ENCODE results near the gene TPST2.
A peak's percentile ranks its signal among the peaks of the same experiment; 100 is the strongest.
"Not testable (repeated sequence)": the region's sequence is repeated elsewhere in the genome, so short reads cannot be mapped to it uniquely, and the experiment has no call there.

The TPST2 gene

DNA sequence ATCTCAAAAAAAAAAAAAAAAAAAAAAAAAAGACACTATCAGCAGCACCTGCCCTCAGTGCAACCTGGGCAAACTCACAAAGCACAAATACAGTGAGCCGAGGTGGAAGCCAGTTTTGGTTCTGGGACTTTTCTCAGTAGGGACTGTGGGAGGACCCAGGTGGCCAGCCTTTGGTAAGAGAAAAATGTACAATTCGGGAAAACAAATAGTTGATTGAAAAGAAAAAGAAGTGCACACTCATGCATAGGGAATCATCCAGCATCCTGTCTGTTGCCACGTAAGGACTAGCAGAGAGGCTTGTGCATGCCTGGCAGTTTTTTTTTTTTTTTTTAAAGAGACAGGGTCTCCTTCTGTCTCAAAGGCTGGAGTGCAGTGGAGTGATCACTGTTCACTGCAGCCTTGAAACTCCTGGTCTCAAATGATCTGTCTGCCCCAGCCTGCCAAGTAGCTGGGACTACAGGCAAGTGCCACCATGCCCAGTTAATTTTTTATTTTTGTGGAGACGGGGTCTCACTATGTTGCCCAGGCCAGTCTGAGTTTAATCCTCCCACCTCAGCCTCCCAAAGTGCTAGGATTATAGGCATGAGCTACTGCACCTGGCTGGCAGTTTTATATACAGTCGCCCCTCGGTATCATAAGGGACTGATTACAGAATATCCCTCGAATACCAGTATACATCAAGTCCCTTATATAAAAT lies 36.7 kb downstream of the TPST2 start:
- DNase-seq, result no peak

DNA sequence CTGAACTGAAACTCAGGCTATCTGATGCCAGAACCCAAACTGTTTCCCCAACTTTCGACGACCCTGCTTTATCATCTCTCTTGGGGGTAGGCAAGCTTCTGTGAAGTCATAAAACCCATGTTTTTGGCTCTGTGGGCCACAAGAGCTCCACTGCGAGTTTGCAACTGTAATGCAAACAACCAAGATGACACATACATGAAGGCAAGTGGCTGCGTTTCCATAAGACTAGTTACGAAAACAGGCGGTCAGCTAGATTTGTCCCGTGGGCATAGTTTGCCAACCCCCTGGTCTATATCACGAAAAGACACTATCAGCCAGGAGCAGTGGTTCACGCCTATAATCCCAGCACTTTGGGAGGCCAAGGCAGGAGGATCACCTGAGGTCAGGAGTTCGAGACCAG lies 37.5 kb downstream of the TPST2 start:
- DNase-seq, result no peak

DNA sequence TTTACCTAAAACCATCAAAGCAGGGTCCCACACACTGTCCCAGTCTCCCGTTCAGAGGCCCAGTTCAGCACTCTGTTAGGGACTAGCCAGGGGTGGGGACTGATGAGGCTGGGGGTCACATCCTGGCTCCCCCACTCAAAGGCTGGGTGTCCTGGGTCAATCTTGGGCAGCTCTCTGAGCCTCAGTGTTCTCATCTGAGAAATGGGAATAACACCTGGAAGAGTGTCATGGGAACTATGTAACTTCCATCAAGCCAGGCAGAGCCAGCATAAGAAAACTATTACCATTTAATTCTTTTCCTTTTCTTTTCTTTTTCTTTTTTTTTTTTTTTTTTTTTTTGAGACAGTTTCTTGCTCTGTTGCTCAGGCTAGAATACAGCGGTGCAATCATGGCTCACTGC lies 38.4 kb downstream of the TPST2 start:
- no peak for DNase-seq

DNA sequence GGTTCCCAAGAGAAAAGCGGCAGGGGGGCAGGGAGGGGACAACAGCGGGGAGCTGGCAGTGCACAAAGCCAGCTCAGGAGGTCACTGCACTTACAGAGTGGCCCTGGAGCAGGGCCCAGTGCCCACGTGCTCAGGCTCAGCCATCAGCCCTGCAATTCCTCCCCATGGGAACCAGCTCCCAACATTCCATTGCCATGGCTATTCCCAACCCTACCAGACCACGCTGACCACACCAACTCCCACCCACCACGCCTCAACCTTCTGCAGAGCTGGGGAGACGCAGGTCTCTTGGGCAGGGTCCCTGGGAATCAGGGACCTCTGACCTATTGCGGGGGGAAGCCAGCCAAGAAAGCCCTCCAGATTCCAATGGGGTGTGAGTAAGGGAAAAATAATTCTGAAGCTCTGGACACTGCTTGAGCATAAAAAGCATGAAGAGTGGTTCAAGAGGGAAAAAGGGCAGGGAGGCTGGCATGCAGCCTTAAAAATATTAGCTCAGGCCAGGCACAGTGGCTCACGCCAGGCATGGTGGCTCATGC lies 39.4 kb downstream of the TPST2 start:
- DNase-seq, result no peak

DNA sequence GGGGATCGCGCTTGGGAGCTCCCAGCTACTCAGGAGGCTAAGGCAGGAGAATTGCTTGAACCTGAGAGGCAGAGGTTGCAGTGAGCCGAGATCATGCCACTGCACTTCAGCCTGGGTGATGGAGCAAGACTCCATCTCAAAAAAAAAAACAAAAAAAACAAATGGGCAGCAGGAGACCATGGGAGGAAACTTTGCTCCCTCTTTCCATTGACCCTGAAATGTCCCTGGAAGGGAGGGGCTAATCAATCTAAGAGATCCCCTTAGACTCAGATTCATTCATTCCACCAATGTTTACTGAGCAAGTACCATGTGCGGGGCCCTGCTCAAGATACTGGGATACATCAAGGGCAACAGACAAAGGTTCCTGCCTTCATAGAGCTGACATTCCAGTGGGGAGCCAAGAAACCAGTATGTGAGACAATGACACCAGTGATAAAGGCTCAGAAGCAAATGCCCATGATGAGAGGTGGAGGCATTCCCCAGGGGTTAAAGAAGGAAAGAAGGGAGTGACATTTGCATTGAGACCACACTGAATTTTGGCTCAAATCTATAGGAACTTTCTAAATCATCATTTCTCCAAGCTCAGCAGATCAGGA lies 39.9 kb downstream of the TPST2 start:
- no peak for DNase-seq

DNA sequence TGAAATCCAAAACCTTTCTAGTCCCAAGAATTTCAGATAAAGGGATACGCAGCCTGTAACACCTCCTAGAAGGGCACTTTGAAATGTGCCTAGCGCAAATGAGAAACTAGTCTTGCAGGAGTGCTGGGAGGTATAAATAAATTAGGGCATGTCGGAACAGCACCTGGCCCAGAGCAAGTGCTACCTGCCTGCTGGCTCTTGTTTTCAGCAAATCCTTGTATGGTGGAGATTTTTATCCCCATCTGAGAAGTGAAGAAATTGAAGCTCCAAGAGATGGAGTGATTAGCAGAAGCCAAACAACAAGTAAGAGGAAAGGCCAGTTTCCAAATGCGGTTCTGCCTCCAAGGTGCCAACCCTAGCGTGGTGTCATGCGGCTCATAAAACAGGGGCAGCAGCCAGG lies 40.9 kb downstream of the TPST2 start:
- DNase-seq, result no peak

DNA sequence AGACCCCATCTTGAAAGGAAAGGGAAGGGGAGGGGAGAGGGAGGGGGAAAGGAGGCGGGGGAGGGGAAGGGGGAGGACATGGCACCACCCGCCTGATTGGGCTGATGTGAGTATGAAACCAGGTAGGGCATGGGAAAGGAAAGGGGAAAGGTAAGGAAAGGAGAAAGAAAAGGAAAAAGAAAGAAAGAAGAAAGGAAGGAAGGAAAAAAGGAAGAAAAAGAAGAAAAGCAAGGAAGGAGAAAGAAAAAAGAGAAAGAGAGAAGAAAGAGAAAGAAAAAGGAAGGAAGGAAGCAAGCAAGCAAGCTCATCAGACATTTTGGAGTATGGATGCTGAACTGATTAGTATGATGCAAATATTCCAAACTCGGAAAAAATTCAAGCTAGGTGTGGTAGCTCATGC lies 41.6 kb downstream of the TPST2 start:
- DNase-seq, result no peak

DNA sequence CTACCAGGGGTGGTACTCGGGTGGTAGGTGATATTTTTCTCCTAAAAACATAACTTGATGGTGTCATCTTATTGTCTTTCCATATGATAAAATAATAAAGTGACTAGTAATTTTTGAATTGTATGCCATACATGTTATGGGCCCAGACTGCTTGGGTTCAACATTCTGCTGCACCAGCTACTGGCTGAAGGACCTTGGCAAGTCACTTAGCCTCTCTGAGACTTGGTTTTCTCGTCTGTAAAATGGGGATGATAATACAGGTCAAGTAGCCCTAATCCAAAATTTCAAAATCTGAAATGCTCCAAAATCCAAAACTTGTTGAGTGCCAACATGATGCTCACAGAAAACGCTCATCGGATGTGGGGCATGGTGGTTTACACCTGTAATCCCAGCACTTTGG lies 42.1 kb downstream of the TPST2 start:
- no peak for DNase-seq

DNA sequence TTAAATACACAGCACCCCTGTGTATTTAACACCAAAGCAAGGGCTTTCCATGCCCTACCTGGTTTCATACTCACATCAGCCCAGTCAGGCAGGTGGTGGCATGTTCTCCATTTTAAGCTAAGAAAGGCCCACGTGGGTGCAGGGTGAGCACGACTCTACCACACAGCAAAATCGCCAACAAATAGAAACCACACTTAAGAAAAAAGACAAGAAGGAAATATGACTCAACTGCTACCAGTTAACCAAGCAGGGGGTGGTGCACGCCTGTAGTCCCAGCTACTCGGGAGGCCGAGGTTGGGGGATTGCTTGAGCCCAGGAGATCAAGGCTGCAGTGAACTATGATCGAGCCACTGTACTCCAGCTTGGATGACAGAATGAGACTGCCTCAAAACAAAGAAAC lies 42.5 kb downstream of the TPST2 start:
- peak; percentile 22 to 34 for DNase-seq

DNA sequence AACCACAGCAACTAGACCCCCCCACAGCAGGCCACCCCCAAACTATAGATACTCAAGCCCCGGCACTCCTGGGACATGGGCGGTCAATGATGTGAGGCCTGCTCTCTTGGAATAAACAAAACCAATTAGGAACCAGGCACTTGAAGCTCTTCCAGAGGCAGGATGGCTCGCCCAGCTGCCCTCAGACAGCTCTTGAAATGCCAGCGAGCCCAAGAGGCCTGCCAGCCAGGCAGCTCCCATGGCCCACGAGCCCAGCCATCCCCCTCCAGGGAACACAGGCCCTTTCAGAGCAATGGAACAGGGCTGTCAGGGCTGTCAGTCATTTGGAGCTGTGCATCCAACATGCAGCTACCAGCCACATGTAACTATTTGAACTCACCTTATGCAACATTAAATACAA lies 43.6 kb downstream of the TPST2 start:
- no peak for DNase-seq

DNA sequence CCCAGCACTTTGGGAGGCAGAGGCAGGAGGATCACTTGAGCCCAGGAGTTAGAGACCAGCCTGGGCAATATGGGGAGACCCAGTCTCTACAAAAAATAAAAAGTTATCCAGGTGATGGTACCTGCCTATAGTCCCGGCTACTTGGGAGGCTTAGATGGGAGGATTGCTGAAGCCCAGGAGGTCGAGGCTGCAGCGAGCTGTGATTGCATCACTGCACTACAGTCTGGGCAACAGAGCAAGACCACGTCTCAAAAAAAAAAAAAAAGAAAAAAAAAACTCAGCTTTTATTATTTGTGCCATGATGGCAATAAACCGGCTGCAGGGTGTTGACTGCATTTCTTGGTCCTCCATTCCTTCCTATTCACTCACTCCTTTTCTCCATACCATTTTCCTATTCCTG lies 44.1 kb downstream of the TPST2 start:
- DNase-seq, result no peak

DNA sequence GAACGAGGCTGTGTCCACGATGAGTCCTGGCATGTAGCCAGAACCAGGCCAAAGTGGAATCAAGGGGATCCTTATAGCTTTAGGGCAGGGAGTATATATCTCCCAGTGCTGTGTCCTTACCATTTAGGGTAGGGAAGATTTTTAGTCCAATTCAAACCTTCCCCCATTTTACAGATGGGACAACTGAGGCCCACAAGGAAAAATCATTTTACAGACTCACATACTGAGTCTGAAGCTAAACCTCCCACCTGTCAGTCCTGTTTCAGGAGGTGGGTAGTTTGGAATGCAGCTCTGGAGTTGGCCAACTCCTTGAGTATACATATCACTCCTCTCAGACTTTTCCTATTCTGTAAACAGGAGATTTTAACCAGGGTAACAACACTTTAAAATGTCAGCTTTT lies 44.5 kb downstream of the TPST2 start:
- DNase-seq, result no peak

DNA sequence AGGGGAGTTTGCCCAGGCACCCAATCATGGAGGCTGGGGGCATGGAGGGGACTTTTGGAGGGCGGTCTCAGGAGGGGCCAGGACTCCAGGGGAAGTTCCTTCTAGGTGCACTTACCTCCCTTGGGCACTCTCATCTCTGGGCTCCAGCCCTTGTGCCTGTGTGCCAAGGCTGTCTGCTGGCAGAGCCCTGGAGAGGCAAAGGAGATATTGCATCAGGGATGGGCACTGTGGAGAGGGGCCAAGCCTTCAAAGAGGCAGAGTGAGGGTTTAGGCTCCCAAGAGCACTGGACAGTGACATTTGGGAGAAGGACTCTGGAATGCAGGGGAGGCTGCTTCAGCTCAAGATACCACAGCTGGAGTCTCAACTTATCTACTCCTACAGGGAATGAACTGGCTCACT lies 45.4 kb downstream of the TPST2 start:
- DNase-seq, result no peak

DNA sequence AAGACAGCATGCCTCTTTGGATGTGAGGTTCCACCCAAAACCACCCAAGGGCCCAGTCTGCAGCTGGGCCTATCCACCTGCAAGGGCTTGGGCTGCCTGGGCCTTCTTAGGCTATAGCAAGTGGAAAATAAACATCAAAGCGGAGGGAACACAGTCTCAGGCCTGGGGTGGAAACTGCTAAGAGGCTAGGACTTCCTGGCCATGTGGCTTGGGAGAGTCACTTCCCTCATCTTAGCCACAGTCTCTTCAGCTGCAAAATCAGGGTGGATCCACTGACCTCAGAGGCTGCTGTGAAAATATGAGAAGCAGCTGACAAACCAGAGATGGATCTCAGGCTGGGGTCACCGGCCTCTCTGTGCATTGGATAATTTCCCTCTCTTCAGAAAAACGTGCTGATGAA lies 47.1 kb downstream of the TPST2 start:
- DNase-seq, result no peak

DNA sequence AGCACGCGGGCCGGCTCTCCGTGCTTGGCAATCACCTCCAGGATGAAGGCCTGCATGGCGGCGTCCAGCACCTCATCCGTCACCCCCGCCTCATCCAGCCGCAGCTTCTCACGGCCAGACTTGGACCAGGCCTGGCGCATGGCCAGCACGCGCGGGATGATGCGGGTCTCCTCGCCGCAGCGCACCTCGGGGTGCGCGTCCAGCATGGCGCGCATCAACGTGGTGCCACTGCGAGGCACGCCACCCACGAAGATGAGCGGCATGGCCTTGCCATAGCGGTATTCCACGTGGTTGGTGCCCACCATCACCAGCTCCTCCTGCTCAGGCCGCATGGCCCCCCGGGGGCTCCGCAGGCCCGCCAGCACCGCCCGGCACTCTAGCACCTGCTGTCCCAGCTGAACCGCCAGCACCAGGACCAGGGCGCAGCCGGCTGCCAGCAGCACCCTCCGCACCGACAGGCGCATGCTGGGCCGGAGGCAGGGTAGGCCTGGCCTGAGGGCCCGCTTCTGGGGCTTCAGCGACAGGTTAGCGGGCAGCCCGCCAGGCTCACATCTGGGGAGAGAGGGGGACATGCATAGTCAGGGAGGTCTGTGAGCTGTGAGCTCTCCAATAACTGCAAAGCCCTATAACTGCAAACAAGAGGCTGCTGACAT lies 48.6 kb downstream of the TPST2 start:
- no peak for DNase-seq

DNA sequence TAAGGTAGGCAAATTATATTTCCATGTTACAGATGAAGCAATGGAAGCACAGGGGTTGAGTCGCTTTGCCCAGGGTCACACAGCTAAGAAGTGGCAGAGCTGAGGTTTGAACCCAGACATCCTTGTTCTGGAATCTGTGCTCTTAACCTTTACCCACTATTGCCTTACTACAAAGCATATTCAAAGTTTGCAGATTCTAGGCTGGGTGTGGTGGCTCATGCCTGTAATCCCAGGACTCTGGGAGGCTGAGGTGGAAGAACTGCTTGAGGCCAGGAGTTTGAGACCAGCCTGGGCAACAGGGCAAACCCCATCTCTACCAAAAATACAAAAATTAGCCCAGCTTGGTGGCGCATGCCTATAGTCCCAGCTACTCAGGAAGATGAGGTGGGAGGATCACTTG lies 49.8 kb downstream of the TPST2 start:
- no peak for DNase-seq

DNA sequence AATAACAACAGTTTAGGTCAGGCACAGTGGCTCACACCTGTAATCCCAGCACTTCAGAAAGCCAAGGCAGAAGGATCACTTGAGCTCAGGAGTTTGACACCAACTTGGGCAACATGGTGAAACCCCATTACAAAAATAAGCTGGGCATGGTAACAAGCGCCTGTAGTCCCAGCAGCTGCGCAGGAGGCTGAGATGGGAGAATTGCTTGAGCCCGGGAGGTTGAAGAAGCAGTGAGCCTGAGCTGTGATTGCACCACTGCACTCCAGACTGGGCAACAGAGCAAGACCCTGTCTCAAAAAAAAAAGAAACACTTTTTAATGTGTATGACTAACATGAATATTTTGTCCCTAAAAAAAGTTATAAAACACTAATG lies 53.2 kb downstream of the TPST2 start:
- no peak for DNase-seq

DNA sequence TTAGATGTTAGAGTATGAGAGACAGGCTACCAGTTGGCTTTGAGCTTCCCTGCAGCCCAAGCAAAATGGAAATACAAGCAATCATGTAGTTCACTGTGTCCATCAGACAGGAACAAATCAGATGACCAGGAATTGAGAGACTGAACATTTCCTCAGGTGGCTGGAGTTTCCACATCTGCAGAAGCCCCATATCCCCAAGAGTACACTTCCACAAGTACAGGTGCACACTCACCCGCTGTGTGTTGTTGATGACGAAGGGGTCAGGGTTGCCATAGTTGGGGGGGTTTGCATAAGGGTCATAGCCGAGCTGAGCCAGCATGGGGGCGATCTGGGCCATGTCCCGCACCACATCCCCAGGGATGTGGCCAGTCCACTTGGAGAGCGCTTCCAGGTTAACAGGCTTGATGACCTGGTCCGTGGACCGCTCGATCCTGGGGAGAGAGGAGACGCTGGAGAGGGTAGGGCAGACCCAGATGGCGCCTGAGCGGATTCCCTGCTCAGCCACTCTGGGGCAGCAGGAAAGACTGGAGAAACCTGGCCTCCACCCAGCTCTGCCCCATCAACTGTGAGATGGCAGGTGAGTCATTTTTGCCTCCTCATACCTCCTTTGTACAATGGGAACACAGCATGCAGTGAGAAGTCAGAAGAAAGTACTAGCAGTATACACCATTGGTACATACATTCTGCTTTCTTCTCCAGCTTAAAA lies 53.7 kb downstream of the TPST2 start:
- DNase-seq, result no peak

DNA sequence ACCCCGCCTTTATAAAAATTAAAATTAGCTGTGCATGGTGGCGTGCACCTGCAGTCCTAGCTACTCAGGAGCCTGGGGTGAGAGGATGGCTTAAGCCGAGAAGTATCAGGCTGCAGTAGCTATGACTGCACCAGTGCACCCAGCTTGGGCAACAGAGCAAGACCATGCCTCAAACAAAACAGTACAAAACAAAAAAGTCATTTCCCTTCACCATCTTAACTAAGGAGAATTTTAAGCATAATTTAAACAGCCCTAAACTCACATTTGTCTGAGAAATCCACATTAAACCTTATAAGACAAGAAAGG lies 54.4 kb downstream of the TPST2 start:
- no peak for DNase-seq

DNA sequence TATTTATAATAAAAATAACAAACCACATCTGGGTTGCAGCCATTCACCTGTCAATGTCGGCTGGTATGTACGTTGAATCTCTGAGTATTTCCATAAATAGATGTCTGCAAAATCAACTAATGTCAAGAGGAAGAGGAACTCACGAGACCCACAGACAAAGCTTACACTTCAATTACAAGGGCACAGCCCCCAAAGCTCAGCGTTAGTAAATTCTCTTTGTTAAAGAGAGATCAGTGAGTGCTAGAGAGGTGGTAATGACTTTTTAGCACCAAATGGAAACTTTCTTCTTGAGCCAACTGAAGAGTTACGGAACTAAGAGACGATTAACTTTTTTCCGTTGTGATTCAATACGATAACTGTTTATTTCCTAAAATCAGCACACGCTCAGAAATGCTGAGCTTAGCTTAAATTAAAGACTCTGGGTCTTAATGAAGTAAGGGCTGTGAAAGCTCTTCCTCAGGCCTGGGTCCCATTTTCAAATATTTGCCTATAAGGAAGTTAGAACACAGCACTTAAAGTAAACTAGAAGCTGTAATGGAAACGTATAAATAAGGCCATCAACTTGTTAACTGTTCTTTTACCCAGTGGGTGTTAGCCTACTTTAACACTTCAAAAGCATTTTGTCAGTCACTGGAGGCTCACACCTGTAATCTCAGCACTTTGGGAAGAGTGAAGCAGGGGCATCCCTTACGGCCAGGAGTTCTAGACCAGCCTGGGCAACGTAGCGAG lies 54.9 kb downstream of the TPST2 start:
- DNase-seq, result no peak

DNA sequence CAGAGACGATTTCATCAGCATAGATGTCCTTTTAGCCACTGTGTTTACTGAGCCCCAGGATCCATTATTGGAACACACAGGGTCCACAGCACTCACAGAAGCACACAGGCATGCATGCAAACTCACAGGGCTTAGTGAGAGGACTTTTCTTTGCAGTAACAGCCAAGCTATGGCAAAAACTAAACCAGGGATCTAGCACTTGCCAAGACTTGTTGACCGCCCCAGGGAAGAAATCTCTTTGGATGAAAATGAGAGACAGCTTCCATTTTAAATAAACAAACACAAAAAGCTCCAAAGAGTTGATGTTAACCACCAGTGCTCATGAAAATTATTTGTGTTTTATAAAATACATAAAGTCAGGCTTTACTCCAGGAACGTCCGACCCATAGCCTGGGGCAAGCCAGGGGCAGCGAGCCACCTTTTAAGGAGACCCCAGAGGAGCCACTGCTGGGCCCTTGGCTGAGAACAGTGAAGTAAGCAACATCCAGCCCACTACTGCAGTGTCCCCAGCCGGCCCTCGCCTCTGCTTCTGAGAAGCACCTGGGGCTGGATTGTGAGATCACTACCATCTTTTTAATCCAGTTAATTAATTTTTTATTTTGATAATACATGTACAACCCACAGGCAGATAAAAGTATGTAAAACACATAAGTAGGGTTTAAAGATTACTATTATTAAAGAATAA lies 55.6 kb downstream of the TPST2 start:
- DNase-seq, result no peak

DNA sequence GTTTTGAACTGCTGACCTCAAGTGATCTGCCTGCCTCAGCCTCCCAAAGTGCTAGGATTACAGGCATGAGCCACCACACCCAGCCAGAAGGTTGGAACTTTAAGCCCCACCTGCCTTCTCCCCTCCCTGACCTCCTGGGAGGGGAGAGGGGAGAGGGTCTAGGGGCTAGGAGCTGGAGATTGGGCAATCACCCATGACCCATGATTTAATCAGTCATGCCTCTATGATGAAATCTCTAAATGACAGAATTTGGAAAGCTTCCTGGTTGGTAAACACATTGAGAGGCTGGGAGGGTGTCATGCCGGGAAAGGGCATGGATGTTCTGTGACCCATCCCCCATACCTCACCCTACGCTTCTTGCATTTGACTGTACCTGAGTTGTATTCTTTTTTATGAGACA lies 60.6 kb downstream of the TPST2 start:
- DNase-seq, result no peak

DNA sequence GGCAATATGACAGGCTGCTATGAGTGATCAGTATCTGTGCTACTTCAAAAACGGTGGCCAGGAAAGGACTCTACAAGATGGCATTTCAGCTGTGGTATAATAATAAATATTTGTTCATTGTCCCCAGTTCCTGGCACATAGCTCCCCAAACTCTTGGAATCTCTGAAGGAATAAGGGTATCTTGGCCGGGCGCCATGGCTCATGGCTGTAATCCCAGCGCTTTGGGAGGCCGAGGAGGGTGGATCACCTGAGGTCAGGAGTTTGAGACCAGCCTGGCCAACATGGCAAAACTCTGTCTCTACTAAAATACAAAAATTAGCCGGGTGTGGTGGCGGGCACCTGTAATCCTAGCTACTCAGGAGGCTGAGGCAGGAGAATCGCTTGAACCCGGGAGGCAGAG lies 61.4 kb downstream of the TPST2 start:
- not testable (repeated sequence) for DNase-seq
